ENCODE data around the gene SYNJ2. TPM values are rescaled to one million over a fixed set of nuclear protein-coding genes. Genes with fewer than 3 reads are reported as not detected.
"Not testable (repeated sequence)": the region's sequence is repeated elsewhere in the genome, so short reads cannot be mapped to it uniquely, and the experiment has no call there.

Gene SYNJ2
- polyA plus RNA-seq (2012; ENCODE audit: insufficient read depth, insufficient read length, low read depth) = 9.9 TPM

GRCh38 chr6:157981395-157982101 lies at the start of gene SYNJ2:
Gene SYNJ2 (plus strand): TSS chr6:157981863. CDS start chr6:157981962, 99 bp downstream.
- H3K4me3 ChIP-seq (ENCODE audit: low read depth, low read length) = peak within 1 kb of the TSS; percentile 65
- DNase-seq = peak; percentile 57
- no peaks in the 10 kb centered on the region for H3K36me3 ChIP-seq
- peak; percentile 37 for TF ChIP-seq CTCF (IDR thresholded peaks at IDR 0.05; ENCODE audit: low read depth, low read length)
- H3K4me1 ChIP-seq = peaks cover 9% of the 10 kb centered on the region; the same call in 1 of the 2 replicates
- no peaks in the 10 kb centered on the region for H3K9me3 ChIP-seq
- H3K27me3 ChIP-seq = no peaks in the 10 kb centered on the region

- TF ChIP-seq CTCF (IDR thresholded peaks at IDR 0.05; ENCODE audit: low read depth, low read length) = no peak
- H3K36me3 ChIP-seq = peaks cover 15% of the 10 kb centered on the region
- no peaks in the 10 kb centered on the region for H3K27me3 ChIP-seq
- H3K4me3 ChIP-seq (ENCODE audit: low read depth, low read length) = no peak overlapping the region
- H3K9me3 ChIP-seq = no peaks in the 10 kb centered on the region
- no peaks in the 10 kb centered on the region for H3K4me1 ChIP-seq
- DNase-seq = no peak
These were observed 45.9 kb upstream of the SYNJ2 start for GRCh38 chr6:157935786-157936185.

- Histone ChIP-seq H3K9me3 (no peaks in the 10 kb centered on the region), H3K4me3 (ENCODE audit: low read depth, low read length) (no peak overlapping the region), H3K36me3 (peaks cover 7% of the 10 kb centered on the region), H3K27me3 (no peaks in the 10 kb centered on the region), H3K4me1 (no peaks in the 10 kb centered on the region)
- DNase-seq = no peak
- TF ChIP-seq CTCF (IDR thresholded peaks at IDR 0.05; ENCODE audit: low read depth, low read length) = no peak
These were observed 44.3 kb upstream of the SYNJ2 start for GRCh38 chr6:157937318-157937717.

GRCh38 chr6:157937916-157938315 lies 43.7 kb upstream of the SYNJ2 start:
- Histone ChIP-seq H3K36me3 (peaks cover 5% of the 10 kb centered on the region), H3K9me3 (no peaks in the 10 kb centered on the region), H3K4me1 (no peaks in the 10 kb centered on the region), H3K4me3 (ENCODE audit: low read depth, low read length) (no peak overlapping the region), H3K27me3 (no peaks in the 10 kb centered on the region)
- DNase-seq = no peak
- no peak for TF ChIP-seq CTCF (IDR thresholded peaks at IDR 0.05; ENCODE audit: low read depth, low read length)

- DNase-seq; H3K4me3 ChIP-seq (ENCODE audit: low read depth, low read length); H3K36me3 ChIP-seq; H3K9me3 ChIP-seq; H3K4me1 ChIP-seq; H3K27me3 ChIP-seq: not testable (repeated sequence)
These were observed 41.2 kb upstream of the SYNJ2 start for GRCh38 chr6:157940375-157941036.

- Histone ChIP-seq H3K4me3 (ENCODE audit: low read depth, low read length) (no peak overlapping the region), H3K36me3 (no peaks in the 10 kb centered on the region), H3K27me3 (no peaks in the 10 kb centered on the region), H3K9me3 (no peaks in the 10 kb centered on the region), H3K4me1 (no peaks in the 10 kb centered on the region)
- no peak for TF ChIP-seq CTCF (IDR thresholded peaks at IDR 0.05; ENCODE audit: low read depth, low read length)
- DNase-seq = no peak
These were observed 40.4 kb upstream of the SYNJ2 start for GRCh38 chr6:157941101-157941863.

All from BE2C (cell line).